GM18498 (cell line): ENCODE data around the gene MBNL1.
"Not testable (repeated sequence)": the region's sequence is repeated elsewhere in the genome, so short reads cannot be mapped to it uniquely, and the experiment has no call there.

Experiments
- ATAC-seq: cut with Tn5 transposase; IDR thresholded peaks from one replicate; pipeline ENCODE4 v1.9.1; 2021; ENCODE audit warnings: mild to moderate bottlenecking, moderate library complexity; ENCODE audit not compliant: unreplicated experiment

Gene MBNL1

GRCh38 chr3:152436707-152437590, 168.2 kb downstream of the MBNL1 start:
- no peak for ATAC-seq

GRCh38 chr3:152438181-152438580, 169.5 kb downstream of the MBNL1 start:
- no peak for ATAC-seq

GRCh38 chr3:152438706-152439105, 170.0 kb downstream of the MBNL1 start:
- no peak for ATAC-seq

GRCh38 chr3:152440243-152440642, 171.5 kb downstream of the MBNL1 start:
- ATAC-seq = not testable (repeated sequence)

- peak; percentile 46 for ATAC-seq
These were observed 174.7 kb downstream of the MBNL1 start for GRCh38 chr3:152443212-152444023.

- ATAC-seq = no peak
These were observed 175.4 kb downstream of the MBNL1 start for GRCh38 chr3:152444029-152444641.

- ATAC-seq = no peak
These were observed 176.5 kb downstream of the MBNL1 start for GRCh38 chr3:152445212-152445611.

- no peak for ATAC-seq
These were observed 177.8 kb downstream of the MBNL1 start for GRCh38 chr3:152446495-152446894.

GRCh38 chr3:152447511-152447910, 178.8 kb downstream of the MBNL1 start:
- no peak for ATAC-seq

- no peak for ATAC-seq
These were observed 179.4 kb downstream of the MBNL1 start for GRCh38 chr3:152448091-152448490.

GRCh38 chr3:152452318-152452717, 183.6 kb downstream of the MBNL1 start:
- no peak for ATAC-seq

GRCh38 chr3:152454076-152454875, 185.5 kb downstream of the MBNL1 start:
- no peak for ATAC-seq

GRCh38 chr3:152455989-152456388, 187.3 kb downstream of the MBNL1 start:
- no peak for ATAC-seq

- ATAC-seq = no peak
These were observed 189.0 kb downstream of the MBNL1 start for GRCh38 chr3:152457500-152458375.

- no peak for ATAC-seq
These were observed 189.8 kb downstream of the MBNL1 start for GRCh38 chr3:152458376-152459117.

- ATAC-seq = no peak
These were observed 190.4 kb downstream of the MBNL1 start for GRCh38 chr3:152459118-152459515.

GRCh38 chr3:152459572-152459971, 190.8 kb downstream of the MBNL1 start:
- ATAC-seq = no peak

GRCh38 chr3:152460936-152461335, 192.2 kb downstream of the MBNL1 start:
- ATAC-seq = no peak

- no peak for ATAC-seq
These were observed 192.7 kb downstream of the MBNL1 start for GRCh38 chr3:152461460-152461859.
